HG02642 (cell line): ENCODE data around the gene PCDHGB3.
"Not testable (repeated sequence)": the region's sequence is repeated elsewhere in the genome, so short reads cannot be mapped to it uniquely, and the experiment has no call there.

Experiments used
- ATAC-seq: cut with Tn5 transposase; IDR thresholded peaks from one replicate; pipeline ENCODE4 v1.9.1; 2021; ENCODE audit warnings: mild to moderate bottlenecking; ENCODE audit not compliant: unreplicated experiment, poor library complexity

Gene PCDHGB3

GRCh38 chr5:141389153-141390042 is 19.4 kb downstream of the PCDHGB3 start:
- ATAC-seq = no peak

GRCh38 chr5:141392429-141393198 is 22.6 kb downstream of the PCDHGB3 start, which contains the start of gene PCDHGA8:
TSS of gene PCDHGA8 (plus strand) at chr5:141392633. CDS start at chr5:141392814, 181 bp downstream.
- no peak for ATAC-seq

- no peak for ATAC-seq
Observed at GRCh38 chr5:141393267-141393666, 23.2 kb downstream of the PCDHGB3 start.

GRCh38 chr5:141394401-141395187 is 24.6 kb downstream of the PCDHGB3 start:
- ATAC-seq = not testable (repeated sequence)

GRCh38 chr5:141397756-141398551 is 27.9 kb downstream of the PCDHGB3 start, which contains the start of gene PCDHGB5:
TSS of gene PCDHGB5 (plus strand) at chr5:141397947. CDS start at chr5:141398128, 181 bp downstream.
- ATAC-seq = peak; percentile 97

GRCh38 chr5:141398608-141399007 is 28.6 kb downstream of the PCDHGB3 start:
- no peak for ATAC-seq

DNA sequence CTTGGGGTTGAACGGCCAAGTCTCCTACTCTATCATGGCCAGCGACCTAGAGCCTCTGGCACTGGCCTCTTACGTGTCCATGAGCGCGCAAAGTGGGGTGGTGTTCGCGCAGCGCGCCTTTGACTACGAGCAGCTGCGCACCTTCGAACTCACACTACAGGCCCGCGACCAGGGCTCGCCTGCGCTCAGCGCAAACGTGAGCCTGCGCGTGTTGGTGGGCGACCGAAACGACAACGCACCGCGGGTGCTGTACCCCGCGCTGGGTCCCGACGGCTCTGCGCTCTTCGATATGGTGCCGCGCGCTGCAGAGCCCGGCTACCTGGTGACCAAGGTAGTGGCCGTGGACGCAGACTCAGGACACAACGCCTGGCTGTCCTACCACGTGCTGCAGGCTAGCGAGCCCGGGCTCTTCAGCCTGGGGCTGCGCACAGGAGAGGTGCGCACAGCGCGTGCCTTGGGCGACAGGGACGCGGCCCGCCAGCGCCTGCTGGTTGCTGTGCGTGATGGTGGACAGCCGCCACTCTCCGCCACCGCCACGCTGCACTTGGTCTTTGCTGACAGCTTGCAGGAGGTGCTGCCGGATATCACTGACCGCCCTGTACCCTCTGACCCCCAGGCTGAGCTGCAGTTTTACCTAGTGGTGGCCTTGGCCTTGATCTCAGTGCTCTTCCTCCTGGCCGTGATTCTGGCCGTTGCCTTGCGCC is 29.7 kb downstream of the PCDHGB3 start:
- ATAC-seq = no peak

DNA sequence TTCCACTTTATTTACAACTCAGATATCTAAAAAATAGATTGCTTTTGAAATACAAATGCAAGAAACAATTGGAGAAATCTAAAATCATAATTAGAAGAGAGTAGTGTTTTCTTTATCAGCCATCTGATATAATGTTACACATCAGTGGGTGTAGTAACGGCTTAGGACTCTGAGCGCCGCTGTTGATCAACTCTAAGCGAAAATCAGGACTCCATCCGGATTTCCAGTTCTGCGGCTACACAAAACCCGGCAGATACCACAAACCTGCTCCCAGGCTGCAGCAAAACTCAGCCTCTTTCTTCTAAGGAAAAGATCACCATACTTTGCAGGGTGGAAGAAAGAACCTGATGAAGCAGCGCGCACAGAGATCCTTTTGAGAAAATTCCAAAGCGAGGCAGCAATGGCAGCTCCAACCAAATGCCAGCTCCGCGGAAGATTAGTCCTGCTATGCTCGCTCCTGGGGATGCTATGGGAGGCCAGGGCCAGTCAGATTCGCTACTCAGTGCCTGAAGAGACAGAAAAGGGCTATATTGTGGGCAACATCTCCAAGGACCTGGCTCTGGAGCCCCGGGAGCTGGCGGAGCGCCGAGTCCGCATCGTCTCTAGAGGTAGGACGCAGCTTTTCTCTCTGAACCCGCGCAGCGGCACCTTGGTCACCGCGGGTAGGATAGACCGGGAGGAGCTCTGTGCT is 32.7 kb downstream of the PCDHGB3 start, which contains the start of gene PCDHGA9:
TSS of gene PCDHGA9 (plus strand) at position 226 of the 691 bp plus-strand sequence. CDS start at position 401, 175 bp downstream.
- no peak for ATAC-seq

GRCh38 chr5:141403387-141403786 is 33.3 kb downstream of the PCDHGB3 start:
- no peak for ATAC-seq

DNA sequence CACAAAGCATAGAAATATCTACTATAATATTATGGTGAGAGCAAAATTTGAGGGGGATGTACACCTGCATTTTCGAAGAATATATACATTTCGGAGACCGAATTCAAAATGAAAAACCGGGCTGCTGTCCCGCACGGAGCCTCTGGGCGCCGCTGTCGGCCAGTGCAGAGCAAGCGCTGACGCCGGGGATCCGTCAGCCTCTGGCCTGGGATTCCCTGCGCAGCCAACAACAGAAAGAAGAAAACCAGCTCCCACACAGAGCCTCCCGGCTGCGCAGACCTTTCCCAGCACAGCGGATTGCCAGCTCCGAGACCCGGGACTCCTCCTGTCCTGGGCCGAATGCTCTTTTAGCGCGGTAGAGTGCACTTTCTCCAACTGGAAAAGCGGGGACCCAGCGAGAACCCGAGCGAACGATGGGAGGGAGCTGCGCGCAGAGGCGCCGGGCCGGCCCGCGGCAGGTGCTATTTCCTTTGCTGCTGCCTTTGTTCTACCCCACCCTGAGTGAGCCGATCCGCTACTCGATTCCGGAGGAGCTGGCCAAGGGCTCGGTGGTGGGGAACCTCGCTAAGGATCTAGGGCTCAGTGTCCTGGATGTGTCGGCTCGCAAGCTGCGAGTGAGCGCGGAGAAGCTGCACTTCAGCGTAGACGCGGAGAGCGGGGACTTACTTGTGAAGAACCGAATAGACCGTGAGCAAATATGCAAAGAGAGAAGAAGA is 37.9 kb downstream of the PCDHGB3 start, which contains the start of gene PCDHGB6:
TSS of gene PCDHGB6 (plus strand) at position 232 of the 716 bp plus-strand sequence. CDS start at position 414, 182 bp downstream.
- ATAC-seq = peak; percentile 79

GRCh38 chr5:141409598-141410306 is 39.7 kb downstream of the PCDHGB3 start:
- ATAC-seq = no peak

DNA sequence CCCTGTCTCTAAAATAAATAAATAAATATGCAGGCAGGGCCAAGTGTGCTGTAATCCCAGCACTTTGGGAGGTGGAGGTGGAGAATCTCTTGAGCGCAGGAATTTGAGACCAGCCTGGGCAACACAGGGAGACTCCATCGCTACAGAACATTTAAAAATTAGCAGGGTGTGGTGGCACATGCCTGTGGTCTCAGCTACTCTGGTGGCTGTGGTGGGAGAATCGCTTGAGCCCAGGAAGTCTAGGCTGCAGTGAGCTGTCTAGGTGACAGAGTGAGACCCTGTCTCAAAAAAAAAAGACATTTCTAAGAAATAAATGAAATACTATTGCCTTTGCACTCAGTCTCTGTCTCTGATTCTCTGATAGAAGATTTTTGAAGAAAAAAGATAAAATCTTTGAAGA is 41.5 kb downstream of the PCDHGB3 start:
- ATAC-seq = no peak

DNA sequence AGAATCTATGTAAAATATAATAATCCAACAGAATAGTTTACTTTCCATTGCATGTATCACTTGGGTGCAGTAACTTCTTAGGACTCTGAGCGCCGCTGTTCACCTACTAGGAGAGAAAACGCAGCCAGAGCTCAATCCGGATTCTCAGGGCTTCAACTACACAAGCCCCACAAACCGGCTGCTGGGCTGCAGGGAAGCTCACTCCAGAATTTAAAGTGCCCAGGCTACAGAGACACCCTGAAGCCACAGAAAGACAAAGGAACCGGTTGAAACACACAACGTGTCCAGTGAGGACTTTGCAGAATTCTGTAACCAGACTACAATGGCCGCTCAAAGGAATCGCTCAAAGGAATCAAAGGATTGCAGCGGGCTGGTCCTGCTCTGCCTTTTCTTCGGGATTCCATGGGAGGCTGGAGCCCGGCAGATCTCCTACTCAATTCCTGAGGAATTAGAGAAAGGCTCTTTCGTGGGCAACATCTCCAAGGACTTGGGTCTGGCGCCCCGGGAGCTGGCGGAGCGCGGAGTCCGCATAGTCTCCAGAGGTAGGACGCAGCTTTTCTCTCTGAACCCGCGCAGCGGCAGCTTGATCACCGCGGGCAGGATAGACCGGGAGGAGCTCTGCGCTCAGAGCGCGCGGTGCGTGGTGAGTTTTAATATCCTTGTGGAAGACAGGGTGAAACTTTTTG is 43.0 kb downstream of the PCDHGB3 start, which contains the start of gene PCDHGA10:
TSS of gene PCDHGA10 (plus strand) at position 134 of the 686 bp plus-strand sequence. CDS start at position 323, 189 bp downstream.
- ATAC-seq = peak; percentile 69

DNA sequence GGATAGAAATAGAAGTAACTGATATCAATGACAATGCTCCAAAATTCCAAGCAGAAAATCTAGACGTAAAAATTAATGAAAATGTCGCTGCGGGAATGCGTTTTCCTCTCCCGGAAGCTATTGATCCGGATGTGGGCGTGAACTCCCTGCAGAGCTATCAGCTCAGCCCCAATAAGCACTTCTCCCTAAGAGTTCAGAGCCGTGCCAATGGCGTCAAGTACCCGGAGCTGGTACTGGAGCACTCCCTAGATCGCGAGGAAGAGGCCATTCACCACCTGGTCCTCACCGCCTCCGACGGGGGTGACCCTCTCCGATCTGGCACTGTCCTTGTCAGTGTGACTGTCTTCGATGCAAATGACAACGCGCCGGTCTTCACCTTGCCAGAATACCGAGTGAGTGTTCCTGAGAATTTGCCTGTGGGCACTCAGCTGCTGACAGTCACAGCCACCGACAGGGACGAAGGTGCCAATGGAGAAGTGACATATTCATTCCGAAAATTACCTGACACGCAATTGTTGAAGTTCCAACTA is 43.6 kb downstream of the PCDHGB3 start:
- ATAC-seq = no peak

- ATAC-seq = not testable (repeated sequence)
Observed at GRCh38 chr5:141414548-141415274, 44.7 kb downstream of the PCDHGB3 start.
